ENCODE data around the gene DYNLT1. TPM values are rescaled to one million over a fixed set of nuclear protein-coding genes. Genes with fewer than 3 reads are reported as not detected.
A peak's percentile ranks its signal among the peaks of the same experiment; 100 is the strongest.

The DYNLT1 gene
- total RNA-seq, 1 experiment from 2014 or later: 105 TPM

DNA sequence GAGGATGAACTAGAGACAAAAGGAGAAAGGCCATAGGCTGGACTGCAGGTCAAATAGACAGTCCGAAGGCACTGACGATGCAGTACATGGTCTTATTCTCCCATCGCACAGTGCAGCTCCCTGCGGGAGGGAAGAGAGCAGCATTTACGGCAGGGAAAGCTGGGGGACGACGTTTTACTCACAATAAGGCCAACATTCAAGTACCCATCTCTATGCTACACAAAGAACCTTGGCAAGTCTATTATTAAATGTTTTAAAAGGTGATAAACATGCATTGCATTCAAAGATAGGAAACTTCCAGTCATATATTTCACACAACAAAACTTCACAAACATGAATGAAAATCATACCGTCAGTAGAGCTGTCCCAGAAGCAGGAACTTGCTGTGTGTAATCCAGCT lies 7.8 kb downstream of the DYNLT1 start:
- DNase-seq: no peak
- H3K4me2 ChIP-seq: no peak overlapping the region
- no peaks in the 10 kb centered on the region for H3K9me3 ChIP-seq (ENCODE audit: insufficient read depth, low read depth)
- H3K79me2 ChIP-seq (ENCODE audit: low read depth): peaks cover 46% of the 10 kb centered on the region
- peaks cover 72% of the 10 kb centered on the region for H3F3A ChIP-seq (ENCODE audit: insufficient read depth, low read depth)
- POLR2A ChIA-PET (ENCODE audit: unreplicated experiment): no interaction called here
- peaks cover 67% of the 10 kb centered on the region for H3K36me3 ChIP-seq (ENCODE audit: low read depth)
- H3K9me2 ChIP-seq (ENCODE audit: insufficient read depth): no peaks in the 10 kb centered on the region
- no peak overlapping the region for H3K4me3 ChIP-seq
- H4K20me1 ChIP-seq (ENCODE audit: insufficient read depth): peaks cover 35% of the 10 kb centered on the region
- TF ChIP-seq, protein P1, sequence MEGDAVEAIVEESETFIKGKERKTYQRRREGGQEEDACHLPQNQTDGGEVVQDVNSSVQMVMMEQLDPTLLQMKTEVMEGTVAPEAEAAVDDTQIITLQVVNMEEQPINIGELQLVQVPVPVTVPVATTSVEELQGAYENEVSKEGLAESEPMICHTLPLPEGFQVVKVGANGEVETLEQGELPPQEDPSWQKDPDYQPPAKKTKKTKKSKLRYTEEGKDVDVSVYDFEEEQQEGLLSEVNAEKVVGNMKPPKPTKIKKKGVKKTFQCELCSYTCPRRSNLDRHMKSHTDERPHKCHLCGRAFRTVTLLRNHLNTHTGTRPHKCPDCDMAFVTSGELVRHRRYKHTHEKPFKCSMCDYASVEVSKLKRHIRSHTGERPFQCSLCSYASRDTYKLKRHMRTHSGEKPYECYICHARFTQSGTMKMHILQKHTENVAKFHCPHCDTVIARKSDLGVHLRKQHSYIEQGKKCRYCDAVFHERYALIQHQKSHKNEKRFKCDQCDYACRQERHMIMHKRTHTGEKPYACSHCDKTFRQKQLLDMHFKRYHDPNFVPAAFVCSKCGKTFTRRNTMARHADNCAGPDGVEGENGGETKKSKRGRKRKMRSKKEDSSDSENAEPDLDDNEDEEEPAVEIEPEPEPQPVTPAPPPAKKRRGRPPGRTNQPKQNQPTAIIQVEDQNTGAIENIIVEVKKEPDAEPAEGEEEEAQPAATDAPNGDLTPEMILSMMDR (conservative IDR thresholded peaks at IDR 0.05): no peak
- TF ChIP-seq EZH2 (IDR thresholded peaks at IDR 0.05; ENCODE audit: low read depth): no peak
- no peak overlapping the region for H2AFZ ChIP-seq
- intact Hi-C loops (cut with micrococcal nuclease; ENCODE audit: unreplicated experiment): no loop called here
- CTCF ChIA-PET: no interaction called here
- no peak overlapping the region for H3K27ac ChIP-seq
- H3K4me1 ChIP-seq (replicated peaks; ENCODE audit: insufficient read depth): peaks cover 16% of the 10 kb centered on the region
- no TSS peak for BruUV-seq (replicated peaks)
- no peaks in the 10 kb centered on the region for H3K27me3 ChIP-seq (ENCODE audit: insufficient read depth, low read depth)

DNA sequence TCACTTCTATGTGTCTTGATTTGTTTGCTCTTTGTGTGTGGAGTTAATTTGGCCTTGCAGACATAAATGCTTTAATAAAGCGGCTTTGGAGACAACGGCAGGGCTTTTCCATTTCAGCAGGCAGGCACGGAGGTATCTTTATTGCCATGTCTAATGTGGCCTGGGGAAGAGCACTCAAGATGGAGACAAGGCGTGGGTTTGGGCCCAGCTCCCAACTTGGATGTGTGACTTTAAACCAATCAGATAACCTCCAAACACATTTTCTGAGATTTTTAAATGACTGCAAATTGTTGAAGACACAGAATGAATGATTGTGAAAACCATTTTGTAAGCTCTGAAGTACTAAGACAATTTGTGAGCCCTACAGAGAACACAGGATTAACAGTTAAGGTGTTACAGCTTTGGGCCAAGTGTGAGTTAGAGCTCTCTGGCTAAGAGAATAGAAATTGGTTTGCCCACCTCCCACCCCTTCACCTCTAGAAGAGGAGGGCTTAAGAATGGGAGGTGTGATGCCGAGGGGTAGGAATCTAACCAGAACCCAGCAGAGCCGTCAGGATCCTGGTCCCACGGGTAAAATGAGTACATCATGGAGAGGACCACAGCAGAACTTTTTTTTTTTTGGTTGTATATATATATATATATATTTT lies 9.0 kb downstream of the DYNLT1 start:
- H3K9me3 ChIP-seq (ENCODE audit: insufficient read depth, low read depth): no peaks in the 10 kb centered on the region

DNA sequence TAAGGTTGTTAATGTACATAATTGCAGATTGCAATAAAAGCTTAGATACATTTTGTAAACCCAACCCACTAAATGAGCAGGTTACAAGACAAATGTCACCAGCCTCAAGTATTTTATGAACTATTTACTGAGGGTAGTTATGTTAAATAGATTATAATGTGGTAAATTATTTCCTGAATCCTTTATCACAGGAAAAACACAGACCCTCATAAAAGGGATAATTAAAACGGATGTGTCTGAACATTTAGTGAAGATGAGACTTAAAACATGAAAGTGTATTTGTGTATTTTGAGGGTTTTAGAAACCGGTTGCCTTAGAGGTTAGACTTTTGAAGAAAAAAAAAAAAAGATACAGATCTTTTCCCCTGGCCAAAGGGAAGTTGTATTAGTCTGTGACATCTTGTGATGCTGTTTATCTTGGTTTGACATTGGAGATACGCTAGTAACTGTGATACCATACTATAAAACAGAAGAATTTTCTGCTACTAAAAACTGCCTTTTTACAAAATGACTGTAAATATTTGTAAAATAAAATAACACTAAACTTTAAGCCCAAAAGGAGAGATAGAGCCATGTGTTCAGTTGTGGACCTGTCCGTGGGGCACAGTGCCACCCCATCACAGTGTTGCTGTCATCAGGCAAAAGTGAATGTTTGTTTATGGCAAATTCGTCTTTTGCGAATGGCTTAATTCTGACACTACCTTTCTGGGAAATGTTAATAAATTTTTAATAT lies 9.7 kb downstream of the DYNLT1 start:
- Histone ChIP-seq H2AFZ (no peak overlapping the region), H3K36me3 (ENCODE audit: low read depth) (peaks cover 50% of the 10 kb centered on the region), H3K79me2 (ENCODE audit: low read depth) (peaks cover 27% of the 10 kb centered on the region), H3K4me3 (no peak overlapping the region), H3K27ac (peak overlapping the region; percentile 18; the same call in 1 of the 2 replicates), H3K4me1 (replicated peaks; ENCODE audit: insufficient read depth) (no peaks in the 10 kb centered on the region), H3K27me3 (ENCODE audit: insufficient read depth, low read depth) (no peaks in the 10 kb centered on the region), H3F3A (ENCODE audit: insufficient read depth, low read depth) (peaks cover 68% of the 10 kb centered on the region), H3K9me3 (ENCODE audit: insufficient read depth, low read depth) (no peaks in the 10 kb centered on the region), H4K20me1 (ENCODE audit: insufficient read depth) (peaks cover 20% of the 10 kb centered on the region), H3K4me2 (no peak overlapping the region), H3K9me2 (ENCODE audit: insufficient read depth) (no peaks in the 10 kb centered on the region)
- TF ChIP-seq, protein P1 (conservative IDR thresholded peaks at IDR 0.05): no peak
- TF ChIP-seq EZH2 (IDR thresholded peaks at IDR 0.05; ENCODE audit: low read depth): no peak
- ChIA-PET CTCF (no interaction called here), POLR2A (ENCODE audit: unreplicated experiment) (interaction anchor here (0.6 kb wide), 1 partner anchor 11 kb away, joined by 3 read pairs; no protein-coding TSS in a partner anchor)
- DNase-seq: no peak
- intact Hi-C loops (cut with micrococcal nuclease; ENCODE audit: unreplicated experiment): no loop called here
- no TSS peak for BruUV-seq (replicated peaks)

More for the DNA sequence above, 9.0 kb downstream of the DYNLT1 start:
- peaks cover 69% of the 10 kb centered on the region for H3F3A ChIP-seq (ENCODE audit: insufficient read depth, low read depth)
- H2AFZ ChIP-seq: no peak overlapping the region
- H3K4me2 ChIP-seq: no peak overlapping the region
- H4K20me1 ChIP-seq (ENCODE audit: insufficient read depth): peaks cover 22% of the 10 kb centered on the region
- peaks cover 57% of the 10 kb centered on the region for H3K36me3 ChIP-seq (ENCODE audit: low read depth)
- H3K9me2 ChIP-seq (ENCODE audit: insufficient read depth): no peaks in the 10 kb centered on the region
- peaks cover 34% of the 10 kb centered on the region for H3K79me2 ChIP-seq (ENCODE audit: low read depth)
- no TSS peak for BruUV-seq (replicated peaks)
- CTCF ChIA-PET: no interaction called here
- intact Hi-C loops (cut with micrococcal nuclease; ENCODE audit: unreplicated experiment): no loop called here
- no peak for DNase-seq
- H3K4me3 ChIP-seq: no peak overlapping the region
- H3K27ac ChIP-seq: peak overlapping the region; percentile 18; the same call in 1 of the 2 replicates
- peaks cover 3% of the 10 kb centered on the region; the same call in 1 of the 2 replicates for H3K4me1 ChIP-seq (replicated peaks; ENCODE audit: insufficient read depth)
- TF ChIP-seq EZH2 (IDR thresholded peaks at IDR 0.05; ENCODE audit: low read depth): no peak
- TF ChIP-seq, protein P1 (conservative IDR thresholded peaks at IDR 0.05): no peak
- H3K27me3 ChIP-seq (ENCODE audit: insufficient read depth, low read depth): no peaks in the 10 kb centered on the region
- POLR2A ChIA-PET (ENCODE audit: unreplicated experiment): interaction anchor here (0.6 kb wide), 1 partner anchor 10 kb away, joined by 3 read pairs; no protein-coding TSS in a partner anchor

Measured in PC-9 (cell line).